ENCODE results near the gene FAM200C. TPM values are rescaled to one million over a fixed set of nuclear protein-coding genes. Genes with fewer than 3 reads are reported as not detected.

FAM200C gene
- total RNA-seq, 1 experiment from 2014 or later = 4.9 TPM

DNA sequence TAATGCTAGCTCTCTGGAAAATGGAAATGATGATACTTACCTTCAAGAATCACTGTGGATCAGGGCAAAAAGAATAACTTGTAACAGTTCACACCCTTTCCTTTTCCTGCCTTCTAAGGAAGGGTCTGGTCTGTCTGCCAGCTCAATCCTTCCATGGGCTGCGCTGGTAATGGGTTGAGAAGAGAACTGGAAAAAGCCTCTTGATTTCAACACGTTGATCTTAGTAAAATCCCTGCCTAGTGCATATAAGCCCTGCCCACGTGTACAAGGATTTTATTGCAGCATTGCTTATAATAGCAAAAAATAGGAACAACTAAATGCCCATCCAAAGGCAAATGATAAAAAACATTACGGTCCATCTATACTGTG, 49.9 kb downstream of the FAM200C start:
- no peak for DNase-seq (ENCODE audit: low spot score)
- in situ Hi-C loops (cut with HindIII; ENCODE audit: low sequenced_read_pairs) = no loop called here

DNA sequence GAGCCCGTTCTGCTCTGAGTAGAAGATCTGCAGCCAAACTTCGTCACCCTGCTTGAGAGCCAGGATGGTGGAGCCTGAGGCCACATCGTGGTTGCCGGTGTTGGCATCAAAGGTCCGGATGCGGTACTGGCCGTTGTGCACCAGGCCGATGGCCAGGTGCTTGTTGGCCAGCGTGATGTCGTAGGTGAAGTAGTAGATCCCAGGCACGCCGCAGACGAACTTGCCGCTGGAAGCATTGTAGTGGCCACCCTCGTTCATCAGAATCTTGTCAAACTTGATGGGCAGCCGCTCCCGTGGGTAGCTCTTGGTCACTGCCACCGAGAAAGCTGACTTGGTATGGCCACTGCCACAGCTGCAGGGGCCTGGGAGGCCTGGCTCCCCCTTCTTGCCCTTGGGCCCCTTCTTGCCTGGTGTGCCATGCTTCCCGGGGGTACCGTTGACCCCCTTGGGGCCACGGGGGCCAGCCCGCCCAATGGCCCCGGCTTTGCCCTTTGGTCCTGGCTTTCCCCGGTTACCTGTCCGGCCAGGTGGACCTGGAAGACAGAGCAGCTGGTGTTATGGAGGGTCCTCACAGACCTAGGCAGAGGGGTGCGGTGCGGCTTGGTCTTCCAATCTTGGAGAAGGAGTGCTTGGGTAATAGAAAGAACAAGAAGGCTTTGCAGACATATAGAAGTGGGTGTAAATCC, 50.5 kb downstream of the FAM200C start:
- in situ Hi-C loops (cut with HindIII; ENCODE audit: low sequenced_read_pairs) = no loop called here
- DNase-seq (ENCODE audit: low spot score) = no peak

DNA sequence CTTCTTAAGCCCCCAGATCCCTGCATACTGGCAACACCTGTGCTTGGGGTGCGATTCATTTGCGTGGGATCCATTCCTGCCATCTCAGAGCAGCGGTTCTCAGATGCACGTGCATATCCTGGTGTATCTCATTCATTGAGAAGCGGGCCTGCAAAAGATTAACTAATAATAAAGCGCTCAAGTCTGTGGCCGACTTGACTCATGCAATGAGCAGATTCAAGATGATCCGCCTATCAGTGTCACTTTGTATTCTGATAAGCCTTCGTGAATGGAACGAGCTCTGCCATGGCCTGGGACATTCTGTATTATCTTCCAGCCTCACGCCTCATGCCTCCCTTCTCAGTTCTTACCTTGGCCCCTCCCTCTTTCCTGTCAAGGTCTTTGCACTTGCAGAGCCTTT, 51.8 kb downstream of the FAM200C start:
- DNase-seq (ENCODE audit: low spot score) = no peak
- in situ Hi-C loops (cut with HindIII; ENCODE audit: low sequenced_read_pairs) = no loop called here

DNA sequence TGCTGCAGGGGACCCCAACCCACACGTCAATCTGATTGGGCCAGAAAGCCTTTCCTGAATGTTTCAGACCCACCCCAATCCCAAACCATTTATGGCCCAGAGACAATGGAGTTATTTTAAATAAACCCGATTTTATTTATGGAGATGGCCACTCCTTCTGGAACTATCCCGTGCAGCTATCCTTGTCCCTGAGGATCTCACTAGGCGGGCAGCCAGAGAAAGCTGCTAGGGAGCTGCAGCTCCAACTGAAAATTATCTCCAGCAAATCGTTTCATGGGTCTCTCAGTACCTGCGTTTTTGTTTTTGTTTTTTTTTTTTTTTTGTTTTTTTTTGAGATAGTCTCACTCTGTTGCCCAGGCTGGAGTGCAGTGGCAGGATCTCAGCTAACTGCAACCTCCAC, 52.4 kb downstream of the FAM200C start:
- in situ Hi-C loops (cut with HindIII; ENCODE audit: low sequenced_read_pairs) = no loop called here

More for the DNA sequence above, 52.4 kb downstream of the FAM200C start:
- no peak for DNase-seq (ENCODE audit: low spot score)

Other genes with a start within 250 kb of the FAM200C start
- gene FABP6, start 170.5 kb downstream of the FAM200C start, total RNA-seq (2014; rRNA removed; shearing (Covaris generic)) = 1.3 and 5.0 TPM in 2 replicates
- gene CCNJL, start 87.5 kb downstream of the FAM200C start, total RNA-seq (2014; rRNA removed; shearing (Covaris generic)) = 3.1 and 5.4 TPM in 2 replicates
- not detected in 2 replicates for gene C1QTNF2, start 29.4 kb downstream of the FAM200C start, total RNA-seq (2014; rRNA removed; shearing (Covaris generic))
- 42.8 and 59.6 TPM in 2 replicates for gene SLU7, start 19.0 kb upstream of the FAM200C start, total RNA-seq (2014; rRNA removed; shearing (Covaris generic))
- gene PTTG1, start 21.8 kb upstream of the FAM200C start, total RNA-seq (2014; rRNA removed; shearing (Covaris generic)) = 403 and 415 TPM in 2 replicates